HepG2 (cell line): ENCODE measurements around the gene ALDOA. TPM values are rescaled to one million over a fixed set of nuclear protein-coding genes. Genes with fewer than 3 reads are reported as not detected.

Source experiments
- AKNA ChIP-seq: sonication (generic); formaldehyde crosslinking; IDR thresholded peaks from 2 replicates; pipeline ENCODE4 v1.4.0; 2020; ENCODE audit warnings: missing genetic modification reagents, borderline replicate concordance
- ETV5 ChIP-seq: IDR thresholded peaks from 2 replicates; pipeline ENCODE4 v1.6.1; 2018; ENCODE audit warnings: missing biosample characterization, missing genetic modification reagents, inconsistent platforms, borderline replicate concordance
- HINFP ChIP-seq: sonication (generic); formaldehyde crosslinking; IDR thresholded peaks from 2 replicates; pipeline ENCODE4 v1.4.0; 2020; ENCODE audit warnings: low read depth, mild to moderate bottlenecking, missing genetic modification reagents
- MXD1 ChIP-seq: sonication (generic); formaldehyde crosslinking; IDR thresholded peaks from 2 replicates; pipeline ENCODE4 v1.4.0; 2020; ENCODE audit warnings: mild to moderate bottlenecking, missing genetic modification reagents
- PTBP1 ChIP-seq: fragments of 200-400 bp; formaldehyde crosslinking; IDR thresholded peaks from 2 replicates; pipeline ENCODE4 v1.6.1; 2018; ENCODE audit warnings: low read length, low read depth; ENCODE audit not compliant: poor library complexity, severe bottlenecking
- SMARCE1 ChIP-seq: fragments of 450-650 bp; IDR thresholded peaks from 2 replicates; pipeline ENCODE4 v1.6.1; 2017; ENCODE audit warnings: borderline replicate concordance
- ZKSCAN1 ChIP-seq: fragments of 150-350 bp; IDR thresholded peaks from 2 replicates; pipeline ENCODE4 v1.6.1; 2014; ENCODE audit warnings: low read length
- ZNF138 ChIP-seq: sonication (generic); formaldehyde crosslinking; IDR thresholded peaks from 2 replicates; pipeline ENCODE4 v1.5.0; 2020; ENCODE audit warnings: mild to moderate bottlenecking, low read depth, missing genetic modification reagents
- ZNF24 ChIP-seq: fragments of 450-650 bp; IDR thresholded peaks from 2 replicates; pipeline ENCODE4 v1.6.1; 2017; ENCODE audit warnings: antibody characterized with exemption, mild to moderate bottlenecking
- ZNF260 ChIP-seq: sonication (generic); formaldehyde crosslinking; IDR thresholded peaks from 2 replicates; pipeline ENCODE4 v1.4.0; 2020; ENCODE audit warnings: missing genetic modification reagents, low read depth, mild to moderate bottlenecking, borderline replicate concordance
- ZNF720 ChIP-seq: sonication (generic); formaldehyde crosslinking; IDR thresholded peaks from 2 replicates; pipeline ENCODE4 v1.4.0; 2020; ENCODE audit warnings: missing genetic modification reagents
- ZNF746 ChIP-seq: sonication (generic); formaldehyde crosslinking; IDR thresholded peaks from 2 replicates; pipeline ENCODE4 v1.8.0; 2022; ENCODE audit warnings: mild to moderate bottlenecking, missing genetic modification reagents
- ZNF850 ChIP-seq: sonication (generic); formaldehyde crosslinking; conservative IDR thresholded peaks from 2 replicates; pipeline ENCODE4 v1.9.0; 2021; ENCODE audit warnings: mild to moderate bottlenecking, missing genetic modification reagents
- polyA plus RNA-seq, 8 experiments: library from polyadenylated mRNA; depleted of rRNA in 3 of 8; stranded (reverse) in 7 of 8; unstranded in 1 of 8; fragments of >200 nt; fragmentation: Illumina TruSeq in 4 of 8; extraction: Trizol in 4 of 8; gene quantifications; 2 replicates each; pipeline versions ENCODE4 v1.2.1 to v1.2.3, GENCODE V29; 2011 to 2016; ENCODE audit warnings: low read depth in 4 of 8, missing spikeins in 1 of 8, mixed read lengths in 1 of 8; ENCODE audit not compliant: insufficient read depth in 1 of 8
- total RNA-seq, 5 experiments: library from RNA; depleted of rRNA; stranded (reverse); fragments of >200 nt; fragmentation: Illumina TruSeq; extraction: Trizol; gene quantifications; 2 replicates each; pipeline ENCODE4 v1.2.3, GENCODE V29; 2016; ENCODE audit warnings: low read depth in 1 of 5
- TF ChIP-seq, protein P1 (sequence below): fragments of 450-650 bp; IDR thresholded peaks from 2 replicates; pipeline ENCODE4 v1.6.1; 2017; ENCODE audit warnings: mild to moderate bottlenecking
- TF ChIP-seq, protein P2 (sequence below): sonication (generic); formaldehyde crosslinking; IDR thresholded peaks from 2 replicates; pipeline ENCODE4 v1.5.0; 2020; ENCODE audit warnings: missing genetic modification reagents, mild to moderate bottlenecking, borderline replicate concordance

Gene ALDOA
- total and polyA plus RNA-seq, 2 of the 13 experiments (the other 11 are each of a cell fraction or from before 2014, with no cell fraction given) = 925 to 1,884 TPM

DNA sequence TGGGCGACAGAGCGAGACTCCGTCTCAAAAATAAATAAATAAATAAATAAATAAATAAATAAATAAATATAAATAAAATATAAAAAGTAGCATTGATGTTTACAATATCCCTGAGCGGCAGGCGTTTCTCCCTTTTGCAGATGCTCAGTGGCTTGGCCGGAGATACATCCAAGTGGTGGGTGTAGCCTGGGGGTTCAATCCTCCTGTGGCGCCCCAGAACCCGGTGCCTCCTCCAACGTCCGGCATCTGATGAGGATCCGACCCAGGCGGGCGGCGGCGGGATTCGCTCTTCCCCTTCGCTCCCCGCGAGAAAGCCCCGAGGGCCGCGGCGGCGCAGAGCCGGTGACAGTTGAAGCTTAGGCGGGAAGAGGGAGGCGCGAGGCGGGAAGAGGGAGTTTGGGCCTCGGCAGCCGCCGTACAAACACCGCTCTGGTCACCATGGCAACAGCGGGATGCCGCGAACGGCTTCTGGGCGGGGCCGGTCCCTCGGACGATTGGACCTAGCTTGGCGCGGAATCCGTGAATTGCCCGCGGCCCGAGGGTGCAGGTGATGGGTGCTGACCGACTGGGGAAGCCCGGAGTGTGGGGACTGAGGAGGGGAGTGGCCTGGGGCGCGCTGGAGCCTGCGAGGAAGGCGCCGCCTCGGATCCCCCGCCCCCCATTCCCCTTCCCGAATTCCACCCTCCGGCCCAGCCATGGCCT lies 12.7 kb upstream of the ALDOA start (continued):
- TF ChIP-seq MXD1 (CRISPR knock-in tag) (peak; percentile 91), ZNF138 (CRISPR knock-in tag) (peak; percentile 98), HINFP (CRISPR knock-in tag) (peak; percentile 94), ZNF720 (0 out of 2 replicates have a peak, but pooled peaks have one; percentile 91), SMARCE1 (no peak), ZKSCAN1 (no peak), ZNF746 (CRISPR knock-in tag) (peak; percentile 85), ZNF850 (0 out of 2 replicates have a peak, but pooled peaks have one; percentile 34), ZNF260 (CRISPR knock-in tag) (no peak), ZNF24 (no peak; the same call in 1 of the 2 replicates), ETV5 (CRISPR knock-in tag) (peak; percentile 80), AKNA (CRISPR knock-in tag) (peak; percentile 74; the same call in 1 of the 2 replicates), PTBP1 (peak; percentile 86)
- TF ChIP-seq, protein P1, sequence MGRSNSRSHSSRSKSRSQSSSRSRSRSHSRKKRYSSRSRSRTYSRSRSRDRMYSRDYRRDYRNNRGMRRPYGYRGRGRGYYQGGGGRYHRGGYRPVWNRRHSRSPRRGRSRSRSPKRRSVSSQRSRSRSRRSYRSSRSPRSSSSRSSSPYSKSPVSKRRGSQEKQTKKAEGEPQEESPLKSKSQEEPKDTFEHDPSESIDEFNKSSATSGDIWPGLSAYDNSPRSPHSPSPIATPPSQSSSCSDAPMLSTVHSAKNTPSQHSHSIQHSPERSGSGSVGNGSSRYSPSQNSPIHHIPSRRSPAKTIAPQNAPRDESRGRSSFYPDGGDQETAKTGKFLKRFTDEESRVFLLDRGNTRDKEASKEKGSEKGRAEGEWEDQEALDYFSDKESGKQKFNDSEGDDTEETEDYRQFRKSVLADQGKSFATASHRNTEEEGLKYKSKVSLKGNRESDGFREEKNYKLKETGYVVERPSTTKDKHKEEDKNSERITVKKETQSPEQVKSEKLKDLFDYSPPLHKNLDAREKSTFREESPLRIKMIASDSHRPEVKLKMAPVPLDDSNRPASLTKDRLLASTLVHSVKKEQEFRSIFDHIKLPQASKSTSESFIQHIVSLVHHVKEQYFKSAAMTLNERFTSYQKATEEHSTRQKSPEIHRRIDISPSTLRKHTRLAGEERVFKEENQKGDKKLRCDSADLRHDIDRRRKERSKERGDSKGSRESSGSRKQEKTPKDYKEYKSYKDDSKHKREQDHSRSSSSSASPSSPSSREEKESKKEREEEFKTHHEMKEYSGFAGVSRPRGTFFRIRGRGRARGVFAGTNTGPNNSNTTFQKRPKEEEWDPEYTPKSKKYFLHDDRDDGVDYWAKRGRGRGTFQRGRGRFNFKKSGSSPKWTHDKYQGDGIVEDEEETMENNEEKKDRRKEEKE = no peak
- TF ChIP-seq, protein P2, sequence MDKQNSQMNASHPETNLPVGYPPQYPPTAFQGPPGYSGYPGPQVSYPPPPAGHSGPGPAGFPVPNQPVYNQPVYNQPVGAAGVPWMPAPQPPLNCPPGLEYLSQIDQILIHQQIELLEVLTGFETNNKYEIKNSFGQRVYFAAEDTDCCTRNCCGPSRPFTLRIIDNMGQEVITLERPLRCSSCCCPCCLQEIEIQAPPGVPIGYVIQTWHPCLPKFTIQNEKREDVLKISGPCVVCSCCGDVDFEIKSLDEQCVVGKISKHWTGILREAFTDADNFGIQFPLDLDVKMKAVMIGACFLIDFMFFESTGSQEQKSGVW (CRISPR knock-in tag) = no peak
